HK-2 (cell line): ENCODE data around the gene PPA2.
"Not testable (repeated sequence)": the region's sequence is repeated elsewhere in the genome, so short reads cannot be mapped to it uniquely, and the experiment has no call there.

Source experiments
- DNase-seq: peaks from one replicate; pipeline ENCODE4 v3.0.0-alpha.2; 2018; ENCODE audit not compliant: unreplicated experiment

The PPA2 gene

DNA sequence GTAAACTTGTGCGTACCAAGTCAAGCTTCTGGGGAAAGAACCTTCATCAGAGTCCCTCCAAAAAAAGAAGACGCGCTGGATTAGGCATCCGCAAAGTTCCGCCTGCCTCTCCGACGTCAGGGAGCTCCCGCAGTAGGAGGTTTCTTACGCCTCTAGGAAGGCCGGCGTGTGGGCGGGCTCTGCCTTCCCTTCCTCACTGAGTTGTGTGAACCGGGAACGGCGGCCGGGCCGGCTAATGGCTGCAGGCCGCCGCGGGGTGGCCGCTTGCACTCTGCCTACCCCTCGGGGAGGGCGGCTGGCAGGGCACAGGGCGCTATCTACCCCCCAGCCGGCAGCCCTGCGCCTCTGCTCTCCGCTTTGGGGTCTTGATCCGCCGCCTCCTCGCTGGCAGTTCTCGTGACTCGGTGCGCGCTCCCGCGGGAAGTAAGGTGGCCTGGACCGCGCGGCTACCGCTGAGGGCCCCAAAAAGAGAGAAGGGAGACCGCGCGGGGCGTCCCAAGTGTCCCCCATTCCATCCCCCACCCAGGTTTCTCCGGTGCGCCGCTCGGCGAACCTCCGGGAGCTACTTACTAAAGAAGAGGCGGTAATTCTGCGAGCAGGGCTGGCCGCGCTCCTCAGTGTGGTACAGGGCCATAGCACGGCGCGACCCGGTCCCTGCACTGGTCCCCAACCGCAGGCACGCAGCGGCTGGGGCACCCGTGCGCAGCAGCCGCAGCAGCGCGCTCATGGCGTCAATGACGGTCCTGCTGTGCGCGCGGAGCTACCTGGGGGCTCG lies at the start of gene PPA2:
Gene PPA2, minus strand, starts transcription at position 739 of the 775 bp plus-strand sequence. Its CDS starts 12 bp downstream, at position 727.
- DNase-seq = peak; percentile 87

DNA sequence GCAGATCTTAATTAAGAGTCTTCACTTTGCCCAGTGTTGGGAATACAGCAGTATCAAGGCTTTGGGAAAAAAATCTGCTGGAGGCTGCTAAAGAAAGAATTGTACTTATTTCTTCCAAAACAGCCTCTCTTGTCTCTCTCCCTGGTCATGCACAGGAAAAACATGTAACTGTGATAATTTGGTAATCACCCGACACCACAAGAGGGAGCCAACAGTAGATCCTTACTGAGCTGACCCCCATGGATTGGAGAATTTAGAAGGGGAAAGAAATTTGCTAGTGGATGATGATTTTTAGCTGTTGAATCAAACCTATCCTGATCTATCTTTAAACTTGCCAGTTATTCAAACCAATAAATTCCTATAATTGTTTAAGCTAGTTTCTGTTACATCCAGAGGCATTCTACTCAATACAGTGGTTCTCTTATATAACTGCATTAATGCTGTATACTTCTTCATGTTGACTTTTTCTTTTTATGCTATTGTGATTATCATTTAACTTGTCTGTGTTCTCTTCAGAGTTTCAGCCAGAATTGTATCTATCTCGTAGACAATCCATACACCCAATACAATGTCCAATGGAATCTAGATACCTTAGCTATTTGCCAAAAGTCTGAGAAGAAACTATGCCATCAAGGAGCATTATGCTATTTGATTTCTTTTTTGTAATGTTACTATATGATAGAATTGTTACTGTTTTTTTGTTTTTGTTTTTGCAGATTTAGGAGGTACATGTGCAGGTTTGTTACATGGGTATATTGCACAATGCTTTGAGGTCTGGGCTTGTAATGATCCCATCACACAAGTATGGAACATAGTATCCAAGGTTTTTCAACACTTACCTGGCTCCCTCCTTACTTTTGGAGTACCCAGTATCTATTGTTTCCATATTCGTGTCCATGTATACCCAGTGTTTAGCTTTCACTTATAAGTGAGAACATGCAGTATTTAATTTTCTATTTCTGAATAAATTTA lies 47.2 kb upstream of the PPA2 start:
- peak; percentile 27 for DNase-seq

DNA sequence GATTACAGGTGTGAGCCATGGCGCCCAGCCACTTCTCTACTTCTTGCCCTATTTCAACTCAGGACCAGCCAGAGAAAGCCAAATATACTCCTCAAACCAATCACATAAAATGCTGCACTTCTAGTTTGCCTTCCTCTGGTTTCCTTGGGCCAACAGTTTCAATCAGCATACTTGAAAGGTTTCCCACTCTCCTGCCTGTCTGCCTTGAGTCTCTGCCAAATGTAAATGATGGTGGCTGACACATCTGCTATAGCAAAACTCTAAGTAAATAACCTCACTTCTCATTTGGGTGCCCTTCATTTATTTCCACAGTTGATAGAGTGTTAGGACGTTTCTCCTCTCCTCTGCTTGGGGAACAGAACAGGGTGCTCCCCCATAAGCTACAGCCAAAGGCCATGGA lies 36.4 kb upstream of the PPA2 start:
- DNase-seq = no peak

DNA sequence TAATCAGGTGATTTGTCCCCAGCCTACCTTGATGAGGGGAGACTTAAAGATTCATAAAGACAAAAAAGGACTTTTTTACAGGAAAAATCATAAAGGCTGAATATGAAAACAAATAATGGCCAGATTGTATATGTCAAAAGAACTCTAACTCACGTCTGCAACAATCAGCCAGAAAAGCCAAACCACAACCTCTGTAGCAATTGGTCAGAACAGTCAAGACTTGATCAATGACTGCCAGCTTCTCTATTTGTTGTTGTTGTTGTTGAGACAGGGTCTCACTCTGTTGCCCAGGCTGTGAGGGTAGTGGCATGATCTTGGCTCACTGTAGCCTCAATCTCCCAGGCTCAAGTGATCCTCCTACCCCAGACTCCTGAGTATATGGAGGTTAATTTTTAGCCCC lies 35.9 kb upstream of the PPA2 start:
- no peak for DNase-seq

DNA sequence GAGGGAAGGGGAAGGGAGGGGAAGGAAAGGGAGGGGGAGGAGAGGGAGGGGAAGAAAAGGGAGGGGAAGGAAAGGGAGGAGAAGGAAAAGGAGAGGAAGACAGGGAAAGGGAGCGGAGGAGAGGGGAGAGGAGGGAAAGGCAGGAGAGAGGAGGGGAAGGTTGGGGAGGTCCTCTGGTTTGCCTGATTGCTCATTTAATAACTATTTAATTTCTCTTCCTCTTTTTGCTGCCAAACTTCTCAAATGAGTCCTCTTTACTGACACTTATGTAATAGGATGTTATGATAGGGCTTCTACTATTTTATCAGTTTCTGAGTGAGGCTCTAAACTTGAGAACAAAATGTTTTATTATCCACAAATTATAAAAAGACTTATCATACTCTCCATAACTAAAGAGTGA lies 35.4 kb upstream of the PPA2 start:
- no peak for DNase-seq

DNA sequence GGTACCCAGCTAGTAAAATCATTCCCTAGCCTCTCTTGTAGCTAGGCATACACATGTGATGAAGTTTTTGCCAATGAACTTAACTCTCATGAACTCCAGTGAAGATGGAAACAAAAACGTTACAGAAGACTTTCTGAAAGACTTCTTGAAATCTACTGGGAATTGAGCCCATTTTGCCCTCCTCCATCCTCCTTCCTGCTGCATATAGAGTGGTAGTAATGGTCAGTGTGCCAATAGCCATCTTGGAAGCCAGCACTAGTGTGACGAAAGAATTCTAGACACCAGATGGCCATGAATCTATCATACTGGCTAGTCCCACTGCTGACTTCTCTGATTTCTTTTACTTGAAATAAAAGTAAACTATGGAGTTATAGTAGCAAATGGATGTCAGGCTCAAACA lies 30.9 kb upstream of the PPA2 start:
- DNase-seq = no peak

DNA sequence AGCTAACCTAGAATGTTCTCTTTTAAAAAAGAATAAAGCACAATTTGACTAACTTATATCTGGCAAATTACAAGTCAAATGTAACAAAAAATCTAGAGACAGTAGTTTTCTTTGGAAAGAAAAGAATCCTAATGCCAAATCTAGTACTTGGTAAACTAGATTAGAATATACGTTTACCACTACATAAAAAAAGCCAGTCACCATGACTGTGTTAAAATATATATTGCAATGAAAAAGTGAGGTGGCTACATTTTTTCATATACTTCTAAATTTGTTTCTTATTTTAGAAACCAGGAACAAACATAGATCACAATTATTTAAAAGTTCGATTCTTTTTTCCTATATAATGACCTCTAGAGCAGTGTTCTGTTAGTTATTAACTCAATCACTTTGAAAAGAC lies 29.6 kb upstream of the PPA2 start:
- no peak for DNase-seq

DNA sequence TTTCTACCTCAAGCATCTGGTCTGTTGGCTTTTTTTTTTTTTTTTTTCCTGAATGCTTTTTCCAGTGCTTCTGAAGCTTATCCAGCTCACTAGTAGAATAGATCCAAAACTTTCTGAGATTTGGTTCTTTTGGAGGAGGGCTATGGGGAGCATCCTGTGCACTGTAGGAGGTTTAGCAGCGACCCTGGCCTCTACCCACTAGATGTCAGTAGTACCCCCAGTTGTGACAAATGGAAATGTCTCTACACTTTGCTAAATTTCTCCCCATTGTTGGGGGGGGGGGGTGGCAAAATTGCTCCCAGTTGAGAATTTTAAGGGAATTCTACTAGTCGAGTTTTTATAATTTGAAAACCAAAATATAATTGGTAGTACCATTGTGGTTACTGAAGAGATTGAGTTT lies 23.0 kb upstream of the PPA2 start:
- DNase-seq = peak; percentile 7

DNA sequence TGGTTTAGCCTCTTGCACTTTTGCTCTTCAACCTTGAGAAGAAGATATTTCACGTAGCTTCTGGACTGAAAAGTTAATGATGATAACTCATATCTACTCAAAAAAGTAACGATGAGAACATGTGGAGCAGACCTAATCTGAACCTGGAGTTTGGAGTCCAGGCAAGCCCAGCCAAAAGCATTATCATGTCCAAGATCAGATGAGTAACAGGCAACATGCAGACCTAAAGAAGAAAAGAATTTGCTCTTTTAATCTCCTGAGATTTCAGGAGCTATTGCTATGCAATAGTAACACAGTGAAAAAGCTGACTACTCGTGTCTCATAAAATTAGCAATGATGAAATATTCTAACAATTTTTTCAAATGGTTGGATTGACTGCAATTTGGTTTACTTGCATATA lies 21.8 kb upstream of the PPA2 start:
- no peak for DNase-seq

DNA sequence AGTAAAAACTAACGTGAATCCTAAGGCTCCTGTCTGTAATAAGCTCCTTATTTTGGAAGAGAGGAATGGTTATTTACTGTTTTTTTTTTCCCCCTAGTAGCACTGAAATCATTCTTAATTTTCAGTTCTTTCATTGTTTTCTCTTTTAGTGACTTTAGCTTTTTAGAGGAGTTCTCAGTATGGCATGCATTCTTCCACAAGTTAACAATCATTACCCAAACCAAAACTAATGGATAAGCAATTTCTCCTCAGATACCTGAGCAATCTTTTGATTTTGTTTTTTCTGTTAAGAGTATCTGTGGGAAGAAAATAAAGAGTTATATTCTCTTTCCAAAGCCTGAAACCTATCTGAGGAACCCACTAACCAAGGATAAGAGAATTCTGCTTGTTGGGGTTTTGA lies 16.7 kb upstream of the PPA2 start:
- no peak for DNase-seq

DNA sequence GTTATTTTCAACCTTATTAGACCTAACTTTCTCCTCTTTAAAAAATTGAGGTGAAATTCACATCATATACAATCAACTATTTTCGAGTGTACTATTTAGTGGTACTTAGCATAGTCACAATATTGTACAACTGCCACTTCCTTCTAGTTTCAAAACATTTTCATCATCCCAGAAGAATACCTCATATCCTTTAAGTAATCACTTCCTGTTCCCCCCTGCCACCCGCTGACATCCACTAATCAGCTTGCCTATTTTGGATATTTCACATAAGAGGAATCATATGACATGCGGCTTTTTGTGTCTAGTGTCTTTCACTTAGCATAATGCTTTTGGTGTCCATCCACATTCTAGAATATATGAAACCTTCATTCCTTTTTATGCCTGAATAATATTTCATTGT lies 10.0 kb upstream of the PPA2 start:
- no peak for DNase-seq

DNA sequence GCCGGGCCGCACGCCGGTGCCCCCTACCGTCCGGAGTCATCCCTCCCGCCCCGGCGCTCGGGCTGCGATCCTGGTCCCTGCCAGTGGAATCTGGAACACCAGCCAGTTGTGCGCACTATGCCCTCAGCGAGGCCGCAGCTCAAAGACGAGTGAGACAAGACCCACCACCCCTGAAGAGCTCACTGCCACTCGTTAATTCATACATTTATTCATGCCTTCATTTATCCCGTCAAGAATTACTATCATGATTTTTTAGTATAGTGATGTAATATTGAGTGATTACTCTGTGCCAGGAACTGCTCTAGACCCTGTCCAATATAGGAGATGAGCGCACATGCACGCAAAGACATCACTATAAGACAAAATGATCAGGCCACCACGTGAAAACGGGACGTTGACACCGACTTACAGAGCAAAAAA lies 247 bp upstream of the PPA2 start:
- no peak for DNase-seq

DNA sequence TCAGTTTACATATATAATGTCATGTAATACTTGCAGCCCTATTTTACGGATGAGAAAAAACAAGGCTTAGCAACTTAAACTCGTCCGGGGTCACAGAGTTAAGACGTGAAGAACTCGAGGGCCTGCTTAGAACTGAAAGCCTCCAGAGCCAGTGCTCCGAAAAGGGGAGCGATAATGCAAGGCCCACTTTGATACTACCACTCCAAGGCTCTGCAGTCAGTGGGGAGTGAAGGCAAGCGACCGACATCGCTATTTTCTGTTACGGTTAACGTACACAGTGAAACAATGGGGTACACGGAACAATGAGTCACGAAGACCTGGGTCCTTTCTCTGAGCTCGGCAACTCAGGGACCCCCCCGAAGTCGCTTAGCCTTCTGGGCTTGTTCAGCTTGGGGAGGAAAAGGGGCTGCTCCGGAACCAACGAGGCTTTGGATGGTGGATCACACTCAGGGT lies 965 bp downstream of the PPA2 start:
- no peak for DNase-seq

DNA sequence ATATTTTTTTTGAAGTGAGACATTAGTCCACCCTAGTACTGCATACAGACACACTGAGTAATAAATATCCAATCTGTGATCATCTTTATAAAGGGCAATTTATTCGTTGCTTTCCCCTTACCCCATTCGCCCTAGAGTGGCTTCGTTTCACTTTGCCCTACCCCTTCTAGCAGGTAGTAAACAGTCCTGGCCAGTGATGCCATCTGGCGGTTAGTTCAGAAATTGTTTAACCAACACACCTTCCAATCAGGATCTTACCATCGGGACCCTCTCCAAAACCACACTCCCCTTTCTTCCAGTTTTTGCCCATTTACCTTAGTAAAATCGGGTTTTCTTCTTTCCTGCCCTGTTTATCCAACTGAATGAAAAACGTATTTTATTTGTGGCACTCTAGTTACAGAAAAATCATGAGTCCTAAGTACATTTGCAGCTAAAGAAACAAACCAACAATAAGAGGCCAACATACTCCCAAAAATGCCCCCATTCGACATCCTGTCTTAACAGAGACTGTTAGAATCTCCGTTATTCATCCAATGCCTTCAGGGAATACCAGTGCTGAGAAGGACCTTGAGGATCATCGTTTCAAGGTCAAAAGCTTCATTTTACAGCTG lies 2.2 kb downstream of the PPA2 start:
- peak; percentile 51 for DNase-seq

DNA sequence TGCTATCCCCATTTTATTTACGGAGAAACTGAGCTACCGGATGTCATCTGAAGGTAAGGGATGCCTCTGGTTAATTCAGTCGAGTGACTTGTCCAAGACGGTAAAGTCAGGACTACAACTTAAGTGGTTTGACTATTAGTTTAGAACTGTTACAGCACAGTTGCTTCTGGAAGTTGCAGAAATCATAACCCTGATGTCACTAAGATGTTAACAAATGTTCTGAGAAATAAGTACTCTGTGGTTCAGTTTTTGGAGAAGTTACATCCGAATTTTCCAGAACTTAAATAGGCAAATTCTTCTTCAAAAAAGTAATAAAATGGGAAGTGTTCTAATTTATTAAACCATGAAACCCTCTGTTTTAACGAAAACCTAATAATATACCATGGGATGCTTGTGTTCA lies 3.1 kb downstream of the PPA2 start:
- DNase-seq = no peak

DNA sequence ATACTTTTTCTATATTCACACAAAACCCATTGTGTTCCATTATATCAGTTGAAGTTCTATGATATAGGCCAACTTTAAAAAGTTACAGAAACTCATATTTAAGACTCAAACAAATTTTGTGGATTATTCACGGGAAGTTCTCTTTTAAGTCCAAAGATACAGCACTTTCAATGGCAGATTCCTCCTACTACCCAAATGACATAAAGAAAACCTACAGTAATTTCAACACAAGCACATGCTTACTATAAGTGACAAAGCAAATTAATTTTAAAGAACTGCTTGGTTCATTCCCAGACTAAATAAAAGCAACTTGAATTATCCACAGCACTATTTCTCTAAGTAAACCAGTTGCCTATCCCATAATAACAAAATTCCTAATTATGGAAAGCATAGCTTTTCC lies 4.1 kb downstream of the PPA2 start:
- DNase-seq = no peak

DNA sequence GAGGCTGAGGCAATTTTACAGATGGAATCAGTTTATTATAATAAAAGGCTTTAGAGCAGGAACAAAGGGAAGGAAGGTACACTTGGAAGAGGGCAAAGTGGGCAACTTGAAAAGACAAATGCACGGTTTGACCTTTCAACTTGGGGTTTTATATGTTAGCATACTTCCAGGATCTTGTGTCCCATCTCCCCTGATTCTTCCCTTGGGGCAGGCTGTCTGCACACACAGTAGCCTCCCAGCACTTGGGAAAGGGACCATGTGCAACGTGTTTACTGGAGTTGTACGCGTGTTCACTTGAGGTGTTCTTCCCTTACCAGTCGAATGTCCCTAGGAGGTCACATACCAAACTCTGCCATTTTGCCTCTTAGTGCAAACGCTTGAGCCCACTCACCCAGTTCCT lies 7.3 kb downstream of the PPA2 start:
- no peak for DNase-seq

DNA sequence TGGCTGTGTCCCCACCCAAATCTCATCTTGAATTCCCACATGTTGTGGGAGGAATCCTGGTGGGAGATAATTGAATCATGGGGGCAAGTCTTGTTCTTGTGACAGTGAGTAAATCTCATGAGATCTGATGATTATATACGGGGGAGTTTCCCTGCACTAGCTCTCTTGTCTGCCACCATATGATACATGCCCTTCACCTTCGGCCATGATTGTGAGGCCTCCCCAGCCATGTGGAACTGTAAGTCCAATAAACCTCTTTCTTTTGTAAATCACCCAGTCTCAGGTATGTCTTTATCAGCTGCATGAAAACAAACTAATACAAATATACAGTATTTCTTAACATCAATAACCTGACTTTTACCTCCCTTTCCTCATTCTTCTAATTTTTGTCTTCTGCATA lies 9.3 kb downstream of the PPA2 start:
- not testable (repeated sequence) for DNase-seq

DNA sequence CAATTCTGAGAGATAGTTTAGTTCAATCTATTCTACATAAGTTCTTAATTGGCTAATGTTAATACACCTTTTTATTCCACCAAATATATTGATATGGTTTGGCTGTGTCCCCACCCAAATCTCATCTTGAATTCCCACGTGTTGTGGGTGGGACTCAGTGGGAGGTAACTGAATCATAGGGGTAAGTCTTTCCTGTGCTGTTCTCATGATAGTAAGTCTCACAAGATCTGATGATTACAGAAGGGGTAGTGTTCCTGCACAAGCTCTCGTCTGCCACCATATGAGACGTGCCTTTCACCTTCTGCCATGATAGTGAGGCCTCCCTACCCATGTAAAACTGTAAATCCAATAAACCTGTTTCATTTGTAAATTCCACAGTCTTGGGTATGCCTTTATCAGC lies 11.3 kb downstream of the PPA2 start:
- DNase-seq = no peak

DNA sequence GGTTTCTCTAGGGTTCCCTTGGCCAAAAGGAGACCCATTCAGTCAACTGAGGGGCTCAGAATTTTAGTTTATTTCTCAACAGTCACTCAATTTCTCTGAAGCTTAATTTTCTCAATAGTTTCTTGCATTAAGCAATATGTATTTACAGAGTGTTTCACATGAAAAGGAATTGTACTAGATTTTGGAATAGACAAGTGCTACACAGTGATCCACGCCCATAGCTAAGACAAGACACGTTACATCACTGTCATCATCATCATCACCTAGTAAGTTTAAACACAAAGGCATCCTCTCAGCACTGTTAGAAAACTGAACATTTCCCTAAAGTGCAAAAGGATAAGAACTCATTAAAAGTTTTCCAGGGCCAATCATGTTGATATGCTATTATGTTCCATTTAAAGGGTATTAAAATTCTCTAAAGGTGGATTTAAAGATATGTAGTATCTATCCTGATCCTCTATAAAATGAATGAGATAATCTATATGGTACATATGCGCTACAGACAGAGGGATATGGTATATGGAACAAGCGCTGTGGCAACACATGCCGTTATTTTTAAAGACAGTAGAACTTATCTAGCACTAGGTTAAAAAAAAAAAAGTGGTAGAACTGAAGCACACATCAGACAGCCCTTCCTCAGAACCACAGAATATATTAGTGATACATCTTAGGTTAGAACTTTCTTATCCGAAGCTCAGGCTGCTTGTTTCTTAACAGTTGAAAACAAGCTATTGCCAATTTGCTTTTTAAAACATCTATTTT lies 12.1 kb downstream of the PPA2 start:
- no peak for DNase-seq

DNA sequence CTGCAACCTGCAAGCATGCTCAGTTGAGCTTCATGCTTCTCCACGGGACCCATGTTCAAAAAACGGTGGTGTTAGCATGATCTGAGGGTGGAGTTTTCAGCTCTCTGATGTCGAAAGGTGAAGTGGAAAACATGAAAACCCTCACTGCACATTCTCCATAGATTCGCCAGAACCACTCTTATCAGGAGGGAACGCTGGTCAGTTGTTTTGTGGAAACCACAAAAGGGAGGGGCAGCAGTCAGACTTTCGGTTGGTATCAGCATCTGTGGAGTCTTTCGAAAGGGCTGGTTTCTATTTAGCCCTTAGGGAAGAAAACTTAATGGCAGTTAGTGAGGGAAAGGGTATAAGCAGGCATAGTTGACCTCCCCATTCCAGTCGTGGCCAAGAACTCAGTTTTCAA lies 12.6 kb downstream of the PPA2 start:
- no peak for DNase-seq

DNA sequence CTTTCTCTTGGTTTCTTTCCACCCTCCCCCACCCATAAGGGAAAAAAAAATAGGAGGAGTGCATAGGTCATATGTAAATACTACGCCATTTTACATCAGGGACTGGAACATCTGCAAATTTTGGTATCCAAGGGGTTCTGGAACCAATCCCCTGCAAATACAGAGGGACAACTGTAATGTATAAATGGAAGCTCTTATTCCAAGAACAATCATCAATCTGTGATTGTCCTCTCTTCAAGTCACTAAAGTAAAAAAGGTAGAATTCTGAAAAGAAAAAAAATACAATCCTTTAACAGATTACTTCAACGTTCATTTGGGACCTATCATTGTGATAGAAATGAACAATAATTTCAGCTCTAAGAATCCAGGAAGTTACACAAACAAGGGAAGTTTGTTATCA lies 13.6 kb downstream of the PPA2 start:
- no peak for DNase-seq
